Measurements from ENCODE around the gene MICA.

GRCh38 chr6:31401403-31401802 lies 2.0 kb upstream of the MICA start:
- TF ChIP-seq CTCF (IDR thresholded peaks at IDR 0.05; ENCODE audit: low read length) (no peak), EZH2 (optimal IDR thresholded peaks at IDR 0.05; ENCODE audit: low read depth, low read length) (no peak)
